ENCODE data around the gene AK6.
"Not testable (repeated sequence)": the region's sequence is repeated elsewhere in the genome, so short reads cannot be mapped to it uniquely, and the experiment has no call there.

Gene AK6

GRCh38 chr5:69335341-69335935, 33.9 kb downstream of the AK6 start:
- DNase-seq (ENCODE audit: low read depth in 1 of 2, low spot score in 1 of 2): no peak

- peak; percentile 41 to 51 for DNase-seq (ENCODE audit: low read depth in 1 of 2, low spot score in 1 of 2)
These were observed 34.5 kb downstream of the AK6 start for GRCh38 chr5:69334793-69335268.

GRCh38 chr5:69333668-69334315, 35.5 kb downstream of the AK6 start:
- DNase-seq (ENCODE audit: low read depth in 1 of 2, low spot score in 1 of 2): not testable (repeated sequence)

- no peak for DNase-seq (ENCODE audit: low read depth in 1 of 2, low spot score in 1 of 2)
These were observed 37.5 kb downstream of the AK6 start for GRCh38 chr5:69331528-69332445.

GRCh38 chr5:69329905-69330489, 39.3 kb downstream of the AK6 start:
- no peak for DNase-seq (ENCODE audit: low read depth in 1 of 2, low spot score in 1 of 2)

GRCh38 chr5:69326365-69326764, 43.0 kb downstream of the AK6 start:
- no peak for DNase-seq (ENCODE audit: low read depth in 1 of 2, low spot score in 1 of 2)

GRCh38 chr5:69317391-69317790, 51.9 kb downstream of the AK6 start:
- no peak for DNase-seq (ENCODE audit: low read depth in 1 of 2, low spot score in 1 of 2)

GRCh38 chr5:69315972-69316371, 53.3 kb downstream of the AK6 start:
- no peak for DNase-seq (ENCODE audit: low read depth in 1 of 2, low spot score in 1 of 2)

GRCh38 chr5:69313428-69313827, 55.9 kb downstream of the AK6 start:
- DNase-seq (ENCODE audit: low read depth in 1 of 2, low spot score in 1 of 2): no peak

- DNase-seq (ENCODE audit: low read depth in 1 of 2, low spot score in 1 of 2): no peak
These were observed 56.7 kb downstream of the AK6 start for GRCh38 chr5:69312459-69313160.

GRCh38 chr5:69309380-69309779, 59.9 kb downstream of the AK6 start:
- no peak for DNase-seq (ENCODE audit: low read depth in 1 of 2, low spot score in 1 of 2)

GRCh38 chr5:69308046-69308553, 61.2 kb downstream of the AK6 start:
- no peak for DNase-seq (ENCODE audit: low read depth in 1 of 2, low spot score in 1 of 2)

- DNase-seq (ENCODE audit: low read depth in 1 of 2, low spot score in 1 of 2): no peak
These were observed 63.8 kb downstream of the AK6 start for GRCh38 chr5:69305512-69305911.
